UCSD-AML1 (cell line): ENCODE measurements around the gene IRF1.
"Not testable (repeated sequence)": the region's sequence is repeated elsewhere in the genome, so short reads cannot be mapped to it uniquely, and the experiment has no call there.

ENCODE experiments used
- DNase-seq: peaks from one replicate; lab custom pipeline; 2025; ENCODE audit not compliant: unreplicated experiment; lab: John Stamatoyannopoulos, UW

Gene IRF1

DNA sequence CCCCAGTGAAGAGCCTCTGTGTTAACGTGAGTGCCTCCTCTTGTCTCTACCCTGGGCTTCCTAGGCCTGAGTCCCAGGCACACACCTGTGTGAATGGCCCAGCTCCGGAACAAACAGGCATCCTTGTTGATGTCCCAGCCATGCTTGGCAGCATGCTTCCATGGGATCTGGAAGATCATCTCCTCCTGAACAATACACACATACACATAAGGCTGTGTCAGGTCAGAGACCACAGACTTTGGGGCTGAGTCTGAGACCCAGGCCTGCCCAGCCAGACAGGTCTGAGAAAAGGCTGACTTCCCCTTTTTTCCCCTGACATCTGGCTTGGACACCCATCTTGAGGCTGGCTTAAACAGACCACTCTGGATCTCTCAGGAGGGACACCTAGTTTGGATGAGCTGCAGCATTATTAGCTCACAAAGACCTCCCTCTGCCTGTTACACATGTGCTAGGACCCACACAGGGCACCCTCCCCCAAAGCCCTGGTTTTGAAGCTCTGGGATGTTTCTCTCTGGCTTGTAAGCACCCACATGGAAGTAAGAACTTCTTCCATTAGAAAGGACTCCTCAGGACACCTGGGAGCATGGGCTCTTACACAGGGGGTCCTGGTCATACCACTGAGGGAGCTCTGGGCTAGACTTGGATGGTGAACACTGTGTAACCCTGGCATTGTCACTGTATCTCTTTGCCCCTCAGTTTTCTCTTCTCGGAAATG lies 2.6 kb downstream of the IRF1 start:
- no peak for DNase-seq

DNA sequence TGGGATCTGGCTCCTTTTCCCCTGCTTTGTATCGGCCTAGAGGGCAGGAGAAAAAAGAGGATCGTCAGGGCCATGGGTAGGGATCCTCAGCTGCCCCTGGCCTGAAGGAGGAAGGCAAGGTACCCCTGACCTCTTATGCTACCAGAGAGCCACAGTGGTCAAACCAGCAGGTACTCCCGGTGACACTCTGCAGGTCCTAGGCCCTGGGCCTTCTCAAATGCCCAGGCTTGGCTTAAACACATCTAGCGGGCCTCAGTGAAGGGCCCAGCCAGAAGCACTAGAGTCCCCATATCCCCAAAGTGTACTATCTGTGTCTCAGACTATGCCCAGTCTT lies 3.5 kb downstream of the IRF1 start:
- DNase-seq: no peak

DNA sequence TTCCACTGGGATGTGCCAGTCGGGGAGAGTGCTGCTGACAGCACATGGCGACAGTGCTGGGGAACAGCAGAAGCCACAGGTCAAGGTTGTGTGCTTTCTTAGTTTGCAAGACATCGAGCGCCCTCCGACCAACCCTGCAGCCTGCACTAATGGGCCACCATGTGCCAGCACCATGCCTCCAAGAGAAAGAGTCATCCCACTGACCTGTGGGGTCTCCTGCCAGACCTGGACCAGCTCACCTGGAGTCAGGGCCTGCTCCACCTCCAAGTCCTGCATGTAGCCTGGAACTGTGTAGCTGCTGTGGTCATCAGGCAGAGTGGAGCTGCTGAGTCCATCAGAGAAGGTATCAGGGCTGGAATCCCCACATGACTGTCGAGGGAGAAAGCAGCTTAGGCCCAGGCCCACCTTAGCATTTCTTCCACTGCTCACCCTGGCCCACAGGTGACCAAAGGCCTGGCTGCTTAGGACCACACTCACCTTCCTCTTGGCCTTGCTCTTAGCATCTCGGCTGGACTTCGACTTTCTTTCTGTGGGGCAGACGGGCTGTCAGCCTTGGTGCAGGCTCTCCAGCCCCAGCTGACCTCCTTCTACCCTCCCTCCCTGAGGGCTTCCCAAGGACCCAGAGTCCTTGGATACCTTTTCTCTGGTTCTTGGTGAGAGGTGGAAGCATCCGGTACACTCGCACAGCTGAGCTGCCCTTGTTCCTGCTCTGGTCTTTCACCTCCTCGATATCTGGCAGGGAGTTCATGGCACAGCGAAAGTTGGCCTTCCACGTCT lies 4.1 kb downstream of the IRF1 start:
- DNase-seq: no peak

DNA sequence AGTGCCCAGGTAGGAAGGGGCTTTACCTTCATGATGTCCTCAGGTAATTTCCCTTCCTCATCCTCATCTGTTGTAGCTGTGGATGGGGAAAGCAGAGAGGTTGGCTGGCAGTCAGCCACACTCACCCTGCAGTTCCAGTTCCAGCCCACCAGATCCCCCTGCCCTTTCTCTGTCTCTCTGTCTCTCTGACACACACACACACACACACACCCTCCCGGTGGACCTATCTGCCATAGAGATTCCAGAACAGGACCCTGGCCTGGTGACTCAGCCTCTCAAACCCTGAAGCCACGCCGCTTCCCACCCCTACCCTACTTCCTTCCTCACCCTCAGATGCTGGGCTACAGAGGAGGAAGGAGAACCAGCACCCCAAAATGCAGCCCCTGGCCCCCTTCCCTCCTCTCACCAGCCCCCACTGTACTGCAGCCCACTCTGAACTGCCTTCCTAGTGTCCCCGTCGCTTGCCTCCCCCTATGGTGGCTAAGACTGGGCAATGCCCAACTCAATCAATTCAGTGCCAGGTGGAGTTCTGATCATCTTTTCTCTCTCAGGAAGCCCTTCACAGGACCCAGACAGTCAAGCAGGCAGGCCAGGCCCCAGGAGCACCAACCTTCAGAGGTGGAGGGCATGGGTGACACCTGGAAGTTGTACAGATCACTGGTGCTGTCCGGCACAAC lies 4.8 kb downstream of the IRF1 start:
- DNase-seq: no peak

DNA sequence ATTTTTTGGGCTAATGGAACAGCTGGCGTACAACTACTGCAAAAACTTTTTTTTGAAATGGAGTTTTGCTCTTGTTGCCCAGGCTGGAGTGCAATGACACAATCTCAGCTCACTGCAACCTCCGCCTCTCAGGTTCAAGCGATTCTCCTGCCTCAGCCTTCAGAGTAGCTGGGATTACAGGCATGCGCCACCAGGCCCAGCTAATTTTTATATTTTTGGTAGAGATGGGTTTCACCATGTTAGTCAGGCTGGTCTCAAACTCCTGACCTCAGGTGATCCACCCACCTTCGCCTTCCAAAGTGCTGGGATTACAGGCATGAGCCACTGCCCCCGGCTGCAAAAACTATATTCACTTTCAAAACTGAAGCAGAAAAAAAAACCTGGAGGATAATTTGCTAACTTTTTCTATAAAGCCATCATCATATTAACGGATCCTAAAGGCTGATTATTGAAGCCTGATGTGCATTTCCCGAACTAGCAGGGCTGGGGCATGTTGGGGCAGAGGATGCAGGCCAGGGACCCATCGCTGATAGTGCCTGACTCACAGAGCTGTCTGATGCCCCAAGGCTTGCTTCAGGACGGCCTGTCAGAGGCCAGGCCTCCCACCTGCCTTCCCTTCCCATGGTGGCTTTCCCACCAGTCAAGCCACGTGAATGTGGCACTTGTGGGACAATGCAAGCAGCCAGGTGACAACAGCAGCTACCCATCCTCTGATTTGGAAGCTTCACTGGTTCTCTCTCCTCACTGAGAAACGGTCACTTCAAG lies 5.5 kb downstream of the IRF1 start:
- DNase-seq: not testable (repeated sequence)

DNA sequence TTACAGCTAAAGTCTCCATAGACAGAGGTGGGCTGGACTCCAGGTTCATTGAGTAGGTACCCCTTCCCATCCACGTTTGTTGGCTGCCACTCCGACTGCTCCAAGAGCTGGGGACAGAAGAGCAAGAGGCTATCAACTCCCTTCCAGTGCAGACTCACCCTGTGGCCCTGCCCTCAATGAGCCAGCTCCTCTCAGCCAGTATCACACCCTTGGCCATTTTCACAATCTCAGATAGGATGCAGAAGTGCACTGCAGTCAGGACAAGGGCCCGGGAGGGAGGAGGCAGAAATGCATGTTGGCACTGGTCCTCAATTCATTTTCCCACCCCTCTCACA lies 6.2 kb downstream of the IRF1 start:
- DNase-seq: no peak

DNA sequence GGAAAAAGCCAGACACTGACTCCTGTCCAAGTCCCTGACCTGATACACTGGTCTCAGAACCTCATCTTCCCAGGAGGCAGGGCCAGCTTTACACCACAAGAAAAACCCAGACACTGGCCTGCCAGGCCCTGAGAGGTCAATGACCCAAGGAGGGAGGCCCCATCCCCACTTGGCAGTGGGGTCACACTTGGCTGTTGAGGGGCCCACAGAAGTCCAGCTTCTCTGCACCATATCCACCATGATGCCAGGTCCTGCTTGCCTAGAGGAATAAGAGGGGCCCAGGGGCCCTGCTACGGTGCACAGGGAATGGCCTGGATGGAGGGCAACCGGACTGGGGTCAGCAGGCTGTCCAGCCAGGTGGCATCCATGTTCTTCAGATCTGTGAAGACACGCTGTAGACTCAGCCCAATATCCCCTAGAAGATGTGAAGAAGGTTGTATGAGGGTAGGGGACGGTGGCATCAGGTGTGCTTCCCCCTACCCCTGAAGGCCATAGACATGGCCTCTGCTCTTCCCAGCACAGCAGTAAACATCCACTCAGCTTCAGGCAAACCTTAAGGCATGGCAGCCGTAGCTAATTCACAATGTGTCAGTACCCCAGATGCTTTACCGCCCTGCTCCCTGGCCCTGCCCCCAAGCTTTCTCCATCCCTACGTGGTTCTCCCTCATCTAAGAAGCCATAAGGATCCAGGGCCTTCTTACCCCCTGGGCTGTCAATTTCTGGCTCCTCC lies 6.7 kb downstream of the IRF1 start:
- no peak for DNase-seq

DNA sequence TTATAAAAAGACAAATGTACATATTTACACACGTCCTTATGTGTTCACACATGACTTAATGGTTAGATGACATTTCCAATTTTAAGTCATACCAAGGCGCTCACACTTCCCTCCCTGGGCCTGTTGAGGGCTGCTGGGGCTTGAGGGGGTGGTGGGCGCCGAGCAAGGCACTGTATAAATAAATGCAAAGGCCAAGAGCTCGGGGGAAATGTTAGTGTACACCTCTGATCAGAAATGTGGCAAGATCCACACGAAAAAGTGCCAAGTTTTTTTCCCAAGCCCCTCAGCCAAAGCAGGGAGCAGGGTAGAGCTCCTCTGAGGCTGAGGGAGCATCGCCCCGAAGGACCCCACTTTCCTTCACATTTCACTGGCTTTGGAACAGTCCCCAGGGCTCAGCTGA lies 7.5 kb downstream of the IRF1 start:
- no peak for DNase-seq

DNA sequence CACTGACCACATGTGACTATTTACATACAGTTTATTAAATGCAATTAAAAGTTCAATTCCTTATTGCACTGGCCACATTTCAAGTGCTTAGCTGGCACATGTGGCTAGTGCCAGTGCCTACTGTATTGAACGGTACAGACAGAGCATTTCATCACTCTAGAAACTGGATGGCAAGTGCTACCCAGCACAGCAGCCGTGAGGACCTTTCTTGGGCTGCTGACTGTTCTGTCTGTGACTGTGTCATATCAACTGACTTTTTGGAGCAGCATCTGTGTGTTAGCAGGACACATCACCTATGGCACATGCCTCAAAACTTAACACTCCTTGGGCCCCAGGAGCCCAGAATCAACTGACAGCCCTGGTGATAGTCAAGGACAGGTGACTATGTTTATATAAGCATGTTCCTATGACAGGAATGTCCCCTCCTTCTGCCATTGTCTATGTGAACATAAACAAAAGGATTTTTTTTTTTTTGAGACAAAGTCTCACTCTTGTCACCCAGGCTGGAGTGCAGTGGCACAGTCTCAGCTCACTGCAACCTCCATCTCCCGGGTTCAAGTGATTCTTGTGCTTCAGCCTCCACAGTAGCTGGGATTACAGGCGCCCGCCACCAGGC lies 8.9 kb downstream of the IRF1 start:
- DNase-seq: no peak

DNA sequence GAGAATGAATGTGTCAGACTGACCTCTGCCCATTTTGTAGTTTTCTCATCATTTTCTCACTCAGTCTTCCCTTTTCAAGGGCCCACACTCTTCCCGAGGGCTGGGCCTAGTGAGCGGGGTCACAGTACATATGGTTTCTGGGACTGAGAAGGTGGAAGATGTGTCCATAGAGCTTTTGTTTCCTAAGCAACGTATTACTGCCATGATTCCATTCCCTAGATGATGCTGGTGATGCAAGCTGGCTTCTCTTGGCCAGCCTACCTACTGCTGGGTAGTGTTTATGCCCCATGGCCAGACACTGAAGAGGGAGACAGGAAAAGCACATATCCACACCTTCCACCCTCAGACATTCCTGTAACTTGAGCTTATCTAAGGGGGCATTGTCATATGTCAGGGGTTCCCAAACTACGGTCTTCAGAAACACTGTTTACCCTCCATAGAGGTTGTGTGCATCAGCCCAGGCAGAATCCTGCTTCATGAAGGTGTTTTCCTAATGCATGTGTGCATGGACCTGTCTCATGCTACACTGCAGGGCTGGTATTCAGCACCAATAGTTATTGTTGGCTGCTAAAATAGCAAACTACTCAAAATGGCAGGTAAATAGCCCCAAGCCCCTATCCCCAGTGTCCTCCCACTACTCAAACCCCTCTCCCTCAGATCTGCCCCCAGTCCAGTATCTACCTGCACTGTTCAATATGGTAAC lies 9.5 kb downstream of the IRF1 start:
- DNase-seq: no peak

DNA sequence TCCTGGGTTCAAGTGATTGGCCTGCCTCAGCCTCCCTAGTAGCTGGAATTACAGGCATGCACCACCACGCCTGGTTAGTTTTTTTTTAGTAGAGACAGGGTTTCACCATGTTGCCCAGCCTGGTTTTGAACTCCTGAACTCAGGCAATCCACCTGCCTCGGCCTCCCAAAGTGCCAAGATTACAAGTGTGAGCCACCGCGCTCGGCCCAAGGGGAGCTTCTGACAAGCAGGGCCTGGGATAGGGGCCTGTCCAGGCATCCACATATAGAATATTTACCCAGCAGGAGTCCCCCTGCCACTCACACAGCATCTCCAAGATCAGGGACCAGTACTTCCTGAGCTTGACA lies 10.1 kb downstream of the IRF1 start:
- no peak for DNase-seq

DNA sequence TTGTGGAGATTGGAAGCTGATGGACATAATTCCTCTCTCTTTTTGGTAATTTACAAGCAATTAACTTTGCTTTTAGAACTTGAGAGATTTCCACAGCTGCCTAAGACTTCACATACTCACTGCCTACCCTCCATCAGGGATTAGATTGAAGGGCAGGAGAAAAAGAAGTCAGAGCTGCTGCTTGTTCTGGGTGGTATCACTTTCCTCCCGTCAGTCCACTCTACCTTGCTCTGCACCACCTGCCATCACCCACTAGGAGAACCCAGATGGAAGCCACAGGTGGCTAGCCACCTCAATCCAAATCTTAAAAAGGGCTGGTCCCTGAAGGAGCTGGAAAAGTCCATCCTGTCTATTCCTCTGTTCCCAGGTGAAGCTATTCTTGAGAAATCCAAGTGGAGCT lies 10.5 kb downstream of the IRF1 start:
- DNase-seq: no peak

DNA sequence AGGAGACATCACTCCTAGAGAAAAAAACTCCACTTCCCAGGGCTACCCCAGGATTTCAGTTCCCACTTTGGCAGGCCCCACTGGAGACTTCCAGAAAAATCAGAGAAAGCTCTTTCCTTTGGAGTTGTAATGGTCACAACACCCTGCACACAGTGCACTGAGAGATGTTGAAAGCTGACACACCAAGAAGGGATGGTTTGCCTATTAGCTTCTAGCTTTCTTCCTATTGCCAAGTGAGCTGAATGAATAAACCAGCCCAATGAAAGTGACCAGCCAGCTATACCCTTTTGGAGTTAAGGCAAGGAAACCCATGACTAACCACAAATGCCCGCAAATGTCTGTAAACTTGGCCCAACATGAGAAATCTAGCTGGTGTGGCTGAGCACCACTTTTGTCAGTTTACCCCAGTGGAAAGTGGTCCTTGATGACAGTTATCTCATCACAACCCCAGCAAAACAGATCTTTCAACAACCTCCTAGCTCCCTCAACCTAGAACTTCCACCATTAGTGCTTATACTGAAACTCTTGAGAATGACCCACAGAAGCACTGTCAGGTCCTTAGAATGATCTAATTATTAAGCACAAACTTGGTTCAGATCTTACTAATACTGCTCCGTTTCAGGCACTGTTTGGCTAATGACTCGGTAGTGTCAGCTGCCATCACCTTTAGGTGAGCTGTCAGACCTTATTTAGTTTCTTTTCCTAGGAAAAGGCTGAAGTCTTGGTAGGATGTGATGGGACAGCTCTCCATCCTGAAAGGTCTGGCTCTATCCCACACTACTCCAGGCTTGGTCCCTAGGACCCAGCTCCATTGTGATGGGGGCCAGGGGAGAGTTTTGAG lies 11.2 kb downstream of the IRF1 start:
- no peak for DNase-seq

DNA sequence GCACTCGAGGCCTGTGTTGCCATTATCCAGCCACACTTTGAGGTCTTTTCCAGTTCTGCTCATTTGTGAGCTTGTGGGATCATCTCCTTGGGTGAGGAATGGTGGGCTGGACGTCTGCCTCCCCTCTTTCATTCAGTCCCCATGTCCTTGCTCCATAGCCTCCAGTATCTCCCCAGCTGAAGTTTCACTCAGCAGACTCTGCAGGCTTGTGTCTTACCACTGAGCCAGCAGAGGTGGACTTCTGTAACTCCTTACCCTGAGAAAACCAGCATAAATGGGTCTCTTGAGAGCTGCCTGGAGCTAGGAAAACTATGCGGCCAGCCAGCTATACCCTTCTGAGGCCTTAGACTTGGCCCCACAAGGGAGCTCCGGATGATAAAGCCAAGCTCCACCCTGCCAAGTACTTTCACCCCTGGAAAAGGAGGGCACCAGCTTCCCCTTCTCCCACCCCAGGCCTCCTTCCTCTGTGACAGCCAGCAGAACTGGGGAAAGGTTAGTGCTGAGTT lies 12.2 kb downstream of the IRF1 start:
- DNase-seq: no peak

DNA sequence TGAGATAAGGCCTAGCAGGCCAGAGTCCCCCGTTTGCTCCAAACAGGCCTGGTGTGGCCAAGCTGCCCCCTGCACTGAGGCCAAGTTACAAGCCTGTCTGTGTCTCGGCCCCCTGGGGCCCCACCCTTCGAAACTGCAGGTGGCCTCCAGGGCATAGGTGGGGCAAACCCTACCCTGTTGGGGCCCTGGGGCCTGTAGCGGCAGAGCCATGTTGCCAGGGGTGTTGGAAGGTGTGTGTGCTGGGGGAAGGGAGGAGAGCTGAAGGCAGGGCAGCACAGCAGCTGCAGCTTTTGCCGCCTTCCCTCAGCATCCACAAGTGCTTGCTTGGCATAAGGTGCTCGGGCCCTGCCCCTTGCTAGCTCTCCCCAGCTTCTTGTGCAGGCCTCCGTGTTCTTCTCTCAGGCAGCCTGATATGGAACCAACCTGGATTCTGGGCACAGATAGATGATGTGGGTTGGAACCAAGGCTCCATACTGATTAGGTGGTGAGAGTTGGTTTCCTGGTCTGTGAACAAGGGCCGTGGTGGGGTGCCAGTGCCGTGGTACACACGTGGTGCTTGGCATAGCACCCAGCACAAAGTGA lies 12.7 kb downstream of the IRF1 start:
- no peak for DNase-seq

DNA sequence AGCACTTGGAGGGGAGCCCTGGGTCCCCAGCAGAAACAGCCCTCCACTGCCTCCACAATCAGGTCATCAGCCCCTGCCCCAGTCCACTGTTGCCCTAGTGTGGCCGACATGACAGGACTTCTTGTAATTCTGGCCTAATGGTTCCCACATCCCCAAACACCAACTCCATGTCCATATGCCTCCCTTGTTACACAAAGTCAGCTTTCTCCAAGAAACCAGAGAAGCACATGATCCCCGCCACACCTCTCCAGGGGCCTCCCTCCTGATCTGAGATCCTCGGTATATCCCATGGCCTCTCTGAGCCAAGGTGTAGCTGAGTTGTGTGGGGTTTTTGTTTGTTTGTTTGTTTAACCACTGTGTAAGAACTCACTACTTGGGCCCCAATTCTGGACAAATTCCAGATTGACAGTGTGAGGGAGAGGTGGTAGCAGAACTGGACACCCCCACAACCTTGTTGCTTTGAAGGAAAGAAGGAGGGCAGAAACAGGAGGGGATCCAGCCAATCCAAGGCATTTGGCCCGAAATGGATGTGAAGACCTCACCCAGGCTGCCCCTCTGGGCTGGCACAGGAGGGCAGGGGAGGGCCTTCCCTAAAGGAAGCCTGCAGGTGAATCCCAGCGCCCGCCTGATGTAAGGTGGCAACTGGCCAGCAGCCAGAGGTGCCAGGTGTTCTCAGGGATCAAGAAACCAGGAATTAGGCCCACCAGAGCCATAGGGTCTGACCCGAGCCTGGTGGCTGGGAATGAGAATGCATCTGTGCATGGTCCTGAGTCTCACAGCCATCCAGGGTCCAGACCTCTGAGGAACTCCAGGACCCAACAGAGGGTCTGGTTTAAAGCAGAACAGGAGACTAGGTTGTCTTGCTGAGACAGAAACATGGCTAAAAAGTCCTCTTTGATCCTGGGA lies 13.4 kb downstream of the IRF1 start:
- DNase-seq: no peak

DNA sequence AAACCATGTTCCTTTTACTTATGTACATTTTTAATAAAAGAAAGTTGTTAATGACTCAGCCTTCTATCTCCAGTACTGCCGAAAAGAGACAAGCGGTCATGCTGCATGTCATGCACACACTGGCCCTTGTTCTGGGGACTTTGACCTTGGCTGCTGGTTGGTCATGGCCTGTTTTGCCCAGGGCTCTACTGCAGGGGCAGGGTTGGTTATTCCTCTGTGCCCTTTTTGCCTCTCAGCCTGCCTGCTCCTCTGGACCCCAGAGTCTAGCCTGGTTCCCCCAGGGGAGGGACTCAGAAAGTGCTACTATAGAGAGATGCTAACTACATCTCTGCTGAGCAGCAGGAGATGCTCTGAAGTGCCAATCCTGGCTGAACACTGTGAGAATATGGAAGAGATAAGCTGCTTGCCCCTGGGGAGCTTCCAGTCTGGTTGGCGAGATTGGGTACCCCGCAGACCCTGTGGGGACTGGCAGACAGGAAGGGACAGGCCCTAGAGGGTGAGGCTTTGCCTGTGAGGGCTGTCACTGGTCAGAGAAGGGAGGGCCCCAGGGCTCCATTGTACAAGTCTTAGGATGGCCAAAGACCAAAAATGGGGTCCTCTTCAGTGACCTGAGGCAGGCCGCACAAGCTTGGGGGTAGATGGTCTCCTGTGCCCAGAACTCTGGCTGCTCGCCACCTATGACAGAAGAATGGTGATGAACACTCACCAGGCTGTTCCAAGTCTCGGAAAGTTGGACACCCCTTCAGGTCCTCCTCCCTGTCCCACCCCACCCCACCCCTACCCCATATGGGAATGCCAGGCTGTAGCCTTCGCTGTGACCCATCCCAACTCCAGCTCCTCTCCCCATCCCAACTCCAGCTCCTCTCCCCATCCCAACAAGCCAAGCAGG lies 14.3 kb downstream of the IRF1 start:
- no peak for DNase-seq
